Measurements from ENCODE around the gene IFI27L1.

The IFI27L1 gene

GRCh38 chr14:94120667-94121340, 39.7 kb downstream of the IFI27L1 start:
- TF ChIP-seq POLR2A (IDR thresholded peaks at IDR 0.05; ENCODE audit: low read length): no peak
- no peak for TF ChIP-seq GATA1 (IDR thresholded peaks at IDR 0.05; ENCODE audit: low read depth, low read length)
- no peak for DNase-seq

- TF ChIP-seq POLR2A (IDR thresholded peaks at IDR 0.05; ENCODE audit: low read length) (no peak), GATA1 (IDR thresholded peaks at IDR 0.05; ENCODE audit: low read depth, low read length) (no peak)
- no peak for DNase-seq
Observed at GRCh38 chr14:94121485-94121884, 40.4 kb downstream of the IFI27L1 start.

- TF ChIP-seq POLR2A (IDR thresholded peaks at IDR 0.05; ENCODE audit: low read length): no peak
- no peak for TF ChIP-seq GATA1 (IDR thresholded peaks at IDR 0.05; ENCODE audit: low read depth, low read length)
- DNase-seq: no peak
Observed at GRCh38 chr14:94122438-94122837, 41.3 kb downstream of the IFI27L1 start.

GRCh38 chr14:94123296-94123695, 42.2 kb downstream of the IFI27L1 start:
- DNase-seq: no peak
- TF ChIP-seq GATA1 (IDR thresholded peaks at IDR 0.05; ENCODE audit: low read depth, low read length): no peak
- no peak for TF ChIP-seq POLR2A (IDR thresholded peaks at IDR 0.05; ENCODE audit: low read length)

GRCh38 chr14:94123868-94124267, 42.8 kb downstream of the IFI27L1 start:
- TF ChIP-seq GATA1 (IDR thresholded peaks at IDR 0.05; ENCODE audit: low read depth, low read length): no peak
- TF ChIP-seq POLR2A (IDR thresholded peaks at IDR 0.05; ENCODE audit: low read length): no peak
- DNase-seq: no peak

GRCh38 chr14:94124582-94125377, 43.7 kb downstream of the IFI27L1 start:
- no peak for DNase-seq

GRCh38 chr14:94125659-94126418, 44.7 kb downstream of the IFI27L1 start:
- DNase-seq: no peak
- TF ChIP-seq POLR2A (IDR thresholded peaks at IDR 0.05; ENCODE audit: low read length): no peak
- TF ChIP-seq GATA1 (IDR thresholded peaks at IDR 0.05; ENCODE audit: low read depth, low read length): no peak

More at GRCh38 chr14:94124582-94125377, 43.7 kb downstream of the IFI27L1 start:
- TF ChIP-seq GATA1 (IDR thresholded peaks at IDR 0.05; ENCODE audit: low read depth, low read length): no peak
- no peak for TF ChIP-seq POLR2A (IDR thresholded peaks at IDR 0.05; ENCODE audit: low read length)

- TF ChIP-seq POLR2A (IDR thresholded peaks at IDR 0.05; ENCODE audit: low read length) (no peak), GATA1 (IDR thresholded peaks at IDR 0.05; ENCODE audit: low read depth, low read length) (no peak)
Observed at GRCh38 chr14:94126419-94126677, 45.2 kb downstream of the IFI27L1 start.

GRCh38 chr14:94126800-94127199, 45.7 kb downstream of the IFI27L1 start:
- TF ChIP-seq GATA1 (IDR thresholded peaks at IDR 0.05; ENCODE audit: low read depth, low read length): no peak
- no peak for TF ChIP-seq POLR2A (IDR thresholded peaks at IDR 0.05; ENCODE audit: low read length)
- no peak for DNase-seq

More at GRCh38 chr14:94126419-94126677, 45.2 kb downstream of the IFI27L1 start:
- DNase-seq: no peak

GRCh38 chr14:94127330-94127729, 46.2 kb downstream of the IFI27L1 start:
- TF ChIP-seq POLR2A (IDR thresholded peaks at IDR 0.05; ENCODE audit: low read length) (no peak), GATA1 (IDR thresholded peaks at IDR 0.05; ENCODE audit: low read depth, low read length) (no peak)
- DNase-seq: no peak

- DNase-seq: no peak
- no peak for TF ChIP-seq POLR2A (IDR thresholded peaks at IDR 0.05; ENCODE audit: low read length)
- TF ChIP-seq GATA1 (IDR thresholded peaks at IDR 0.05; ENCODE audit: low read depth, low read length): no peak
Observed at GRCh38 chr14:94128216-94128839, 47.2 kb downstream of the IFI27L1 start.

- peak; percentile 64 to 75 for DNase-seq
- TF ChIP-seq POLR2A (IDR thresholded peaks at IDR 0.05; ENCODE audit: low read length) (peak; percentile 31), GATA1 (IDR thresholded peaks at IDR 0.05; ENCODE audit: low read depth, low read length) (no peak)
Observed at GRCh38 chr14:94129111-94129757, 48.1 kb downstream of the IFI27L1 start, which contains the start of gene IFI27L2. Gene IFI27L2, minus strand, starts transcription at chr14:94129604. Its CDS starts 40 bp downstream, at chr14:94129564.

GRCh38 chr14:94129758-94130414, 48.8 kb downstream of the IFI27L1 start:
- peak; percentile 16 to 43 for DNase-seq
- TF ChIP-seq POLR2A (IDR thresholded peaks at IDR 0.05; ENCODE audit: low read length) (no peak), GATA1 (IDR thresholded peaks at IDR 0.05; ENCODE audit: low read depth, low read length) (no peak)

All from erythroblast (primary cell).